Transverse colon (tissue), 4 donors: ENCODE results near the gene YPEL2. TPM values are rescaled to one million over a fixed set of nuclear protein-coding genes. Genes with fewer than 3 reads are reported as not detected.

Source experiments
- DNase-seq: peaks from one replicate; pipeline ENCODE4 v3.0.0-alpha.2; 2019
- H3K27ac ChIP-seq, 4 donors: fragments of 200-600 bp; sonication (generic); 2 replicates each; pipeline ENCODE4 v1.5.1; 2016 to 2018; ENCODE audit warnings: inconsistent platforms in 4 of 4
- H3K27me3 ChIP-seq: fragments of 200-600 bp; sonication (generic); 2 replicates; pipeline ENCODE4 v1.5.1; 2017; ENCODE audit warnings: inconsistent platforms
- H3K36me3 ChIP-seq, 4 donors: fragments of 200-600 bp; sonication (generic); 2 replicates each; pipeline ENCODE4 v1.5.1; 2017 to 2019; ENCODE audit warnings: inconsistent platforms in 4 of 4
- H3K4me1 ChIP-seq, 4 donors: fragments of 200-600 bp; sonication (generic); 2 replicates each; pipeline ENCODE4 v1.5.1; 2017 to 2020; ENCODE audit warnings: inconsistent platforms in 4 of 4
- H3K4me3 ChIP-seq, 4 donors: fragments of 200-600 bp; sonication (generic); 1 replicate in 1 of 4; 2 replicates in 3 of 4; pipeline versions ENCODE4 v1.5.1 to v1.6.1; 2017 to 2019; ENCODE audit warnings: inconsistent platforms in 4 of 4
- H3K9me3 ChIP-seq, 2 donors: fragments of 200-600 bp; sonication (generic); 2 replicates each; pipeline ENCODE4 v1.5.1; 2017 to 2019; ENCODE audit warnings: inconsistent platforms in 2 of 2
- EP300 ChIP-seq: sonication (generic); formaldehyde crosslinking; IDR thresholded peaks from one replicate; pipeline ENCODE4 v1.6.1; 2017; ENCODE audit warnings: antibody characterized with exemption, low read depth
- POLR2A ChIP-seq: fragments of 450-650 bp; IDR thresholded peaks from one replicate; pipeline ENCODE4 v1.6.1; 2016; ENCODE audit warnings: antibody characterized with exemption, mild to moderate bottlenecking, moderate library complexity
- POLR2AphosphoS5 ChIP-seq, 3 donors: sonication (generic); formaldehyde crosslinking; IDR thresholded peaks; one replicate each; pipeline ENCODE4 v1.6.1; 2016; ENCODE audit warnings: antibody characterized with exemption in 3 of 3
- WGBS, 2 donors: methylation state at CpG; one replicate each; pipeline ENCODE4 v1.1.5; 2018; ENCODE audit warnings: low coverage in 1 of 2; 5-methylcytosine and 5-hydroxymethylcytosine counted together
- in situ Hi-C, 4 donors: fragments of 200-750 bp; cut with MboI; loops; one replicate each; pipeline versions ENCODE4 v1.15.0 to v1.15.1; 2017; ENCODE audit warnings: low sequenced_read_pairs in 3 of 4, low pct_ligation_motif_present in 1 of 4, low pct_unique_long_range_greater_than_20kb in 1 of 4
- intact Hi-C: fragments of 100-400 bp; cut with DNase I; formaldehyde crosslinking; loops from one replicate; pipeline ENCODE4 v1.15.1; 2023; ENCODE audit warnings: low total_unique reads
- total RNA-seq, 4 donors: library from RNA; depleted of rRNA; stranded (reverse); fragments of >200 nt; gene quantifications; one replicate each; pipeline ENCODE4 v1.1.0, GENCODE V29; 2016
- TF ChIP-seq, protein P1 (sequence below), 5 experiments: fragments of 200-600 bp in 3 of 5; fragments of 450-650 bp in 2 of 5; sonication (generic) in 3 of 5; IDR thresholded peaks; 1 replicate in 2 of 5; 2 replicates in 3 of 5; pipeline ENCODE4 v1.5.1; 2016 to 2017; ENCODE audit warnings: antibody characterized with exemption in 5 of 5, inconsistent platforms in 3 of 5, mild to moderate bottlenecking in 2 of 5, moderate library complexity in 1 of 5

The YPEL2 gene
- total RNA-seq, 4 donors from 2014 or later: 24.7 to 45.0 (median 32.8) TPM

DNA sequence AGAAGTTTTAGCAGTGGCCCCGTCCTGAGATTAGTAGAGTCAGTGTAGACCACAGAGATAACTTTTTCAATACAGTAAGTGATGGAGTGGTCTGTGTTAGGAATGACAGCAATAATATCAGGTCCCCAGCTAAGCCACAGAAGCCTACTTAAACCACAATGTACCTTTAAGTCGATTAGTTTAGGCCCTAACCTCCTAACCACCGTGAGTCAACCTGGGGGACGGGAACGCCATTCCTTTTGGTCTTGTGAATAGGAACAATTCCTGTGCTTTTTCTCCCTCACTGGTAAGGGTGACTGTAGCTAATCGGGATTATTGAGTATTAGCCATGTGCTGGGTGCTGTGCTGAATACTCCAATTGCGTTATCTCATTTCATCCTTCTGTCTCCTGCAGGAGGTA is 14.0 kb downstream of the YPEL2 start:
- intact Hi-C loops: no loop called here
- no peak for DNase-seq
- peaks cover 9 to 39% (median 17%) of the 10 kb centered on the region in 4 donors for H3K4me1 ChIP-seq
- H3K27me3 ChIP-seq: no peaks in the 10 kb centered on the region
- H3K4me3 ChIP-seq: no peak overlapping the region
- H3K36me3 ChIP-seq: no peaks in the 10 kb centered on the region
- TF ChIP-seq POLR2AphosphoS5 (IDR thresholded peaks at IDR 0.05) (no peak), POLR2A (no peak), EP300 (no peak)
- TF ChIP-seq, protein P1, sequence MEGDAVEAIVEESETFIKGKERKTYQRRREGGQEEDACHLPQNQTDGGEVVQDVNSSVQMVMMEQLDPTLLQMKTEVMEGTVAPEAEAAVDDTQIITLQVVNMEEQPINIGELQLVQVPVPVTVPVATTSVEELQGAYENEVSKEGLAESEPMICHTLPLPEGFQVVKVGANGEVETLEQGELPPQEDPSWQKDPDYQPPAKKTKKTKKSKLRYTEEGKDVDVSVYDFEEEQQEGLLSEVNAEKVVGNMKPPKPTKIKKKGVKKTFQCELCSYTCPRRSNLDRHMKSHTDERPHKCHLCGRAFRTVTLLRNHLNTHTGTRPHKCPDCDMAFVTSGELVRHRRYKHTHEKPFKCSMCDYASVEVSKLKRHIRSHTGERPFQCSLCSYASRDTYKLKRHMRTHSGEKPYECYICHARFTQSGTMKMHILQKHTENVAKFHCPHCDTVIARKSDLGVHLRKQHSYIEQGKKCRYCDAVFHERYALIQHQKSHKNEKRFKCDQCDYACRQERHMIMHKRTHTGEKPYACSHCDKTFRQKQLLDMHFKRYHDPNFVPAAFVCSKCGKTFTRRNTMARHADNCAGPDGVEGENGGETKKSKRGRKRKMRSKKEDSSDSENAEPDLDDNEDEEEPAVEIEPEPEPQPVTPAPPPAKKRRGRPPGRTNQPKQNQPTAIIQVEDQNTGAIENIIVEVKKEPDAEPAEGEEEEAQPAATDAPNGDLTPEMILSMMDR (IDR thresholded peaks at IDR 0.05): no peak
- no peaks in the 10 kb centered on the region for H3K9me3 ChIP-seq
- 88 to 94% methylated on average over 6 to 7 of the region's 7 CpGs for WGBS, 2 donors
- in situ Hi-C loops: no loop called here
- no peak overlapping the region for H3K27ac ChIP-seq

DNA sequence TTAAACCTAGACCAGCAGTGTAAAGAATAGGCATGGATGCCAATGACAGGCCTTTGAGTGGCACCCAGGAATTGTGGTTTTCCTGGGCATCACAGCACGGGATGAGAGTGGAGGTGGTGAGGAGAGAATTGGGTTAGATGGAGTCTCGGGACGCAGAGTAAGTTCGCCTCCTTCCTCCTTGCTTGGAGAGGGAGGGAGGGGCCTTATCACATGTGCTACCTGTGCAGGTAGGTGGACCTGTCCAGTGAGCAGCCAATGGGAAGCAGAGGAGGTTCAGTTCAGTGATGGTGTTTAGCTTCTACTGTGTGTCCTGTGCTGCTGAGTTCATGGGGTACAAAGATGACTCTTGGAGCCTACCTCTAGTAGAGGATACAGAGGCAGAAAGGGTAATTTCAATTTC is 14.9 kb downstream of the YPEL2 start:
- no peak for TF ChIP-seq EP300
- intact Hi-C loops (no loop called here), in situ Hi-C loops (no loop called here)
- no peak for DNase-seq
- no peaks in the 10 kb centered on the region for H3K27me3 ChIP-seq
- no peaks in the 10 kb centered on the region for H3K36me3 ChIP-seq
- H3K4me1 ChIP-seq: peaks cover 10 to 43% (median 20%) of the 10 kb centered on the region in 4 donors
- H3K4me3 ChIP-seq: no peak overlapping the region
- H3K27ac ChIP-seq: no peak overlapping the region
- no peaks in the 10 kb centered on the region for H3K9me3 ChIP-seq
- WGBS, 2 donors: 92 to 93% methylated on average over 4 of the region's 4 CpGs

- H3K4me3 ChIP-seq: no peak overlapping the region
- 94 to 95% methylated on average over 5 to 6 of the region's 6 CpGs for WGBS, 2 donors
- intact Hi-C loops: no loop called here
- H3K27ac ChIP-seq: no peak overlapping the region
- TF ChIP-seq, protein P1 (IDR thresholded peaks at IDR 0.05): no peak
- TF ChIP-seq POLR2A (no peak), EP300 (no peak), POLR2AphosphoS5 (IDR thresholded peaks at IDR 0.05) (no peak)
- DNase-seq: no peak
- no peaks in the 10 kb centered on the region for H3K36me3 ChIP-seq
- H3K9me3 ChIP-seq: no peaks in the 10 kb centered on the region
- H3K27me3 ChIP-seq: no peaks in the 10 kb centered on the region
- in situ Hi-C loops: no loop called here
- peaks cover 7 to 40% (median 16%) of the 10 kb centered on the region in 4 donors for H3K4me1 ChIP-seq
Measured at GRCh38 chr17:59346876-59347407, 15.5 kb downstream of the YPEL2 start.

GRCh38 chr17:59347975-59348391 is 16.5 kb downstream of the YPEL2 start:
- H3K4me3 ChIP-seq: no peak overlapping the region
- no peaks in the 10 kb centered on the region for H3K9me3 ChIP-seq
- no peak for DNase-seq
- 84 to 87% methylated on average over 4 to 7 of the region's 7 CpGs for WGBS, 2 donors
- H3K36me3 ChIP-seq: no peaks in the 10 kb centered on the region
- TF ChIP-seq POLR2AphosphoS5 (IDR thresholded peaks at IDR 0.05) (no peak), EP300 (no peak), POLR2A (no peak)
- TF ChIP-seq, protein P1 (IDR thresholded peaks at IDR 0.05): no peak
- in situ Hi-C loops: no loop called here
- no peaks in the 10 kb centered on the region for H3K27me3 ChIP-seq
- no peak overlapping the region for H3K27ac ChIP-seq
- intact Hi-C loops: no loop called here
- H3K4me1 ChIP-seq: peaks cover 0 to 40% (median 13%) of the 10 kb centered on the region in 4 donors

DNA sequence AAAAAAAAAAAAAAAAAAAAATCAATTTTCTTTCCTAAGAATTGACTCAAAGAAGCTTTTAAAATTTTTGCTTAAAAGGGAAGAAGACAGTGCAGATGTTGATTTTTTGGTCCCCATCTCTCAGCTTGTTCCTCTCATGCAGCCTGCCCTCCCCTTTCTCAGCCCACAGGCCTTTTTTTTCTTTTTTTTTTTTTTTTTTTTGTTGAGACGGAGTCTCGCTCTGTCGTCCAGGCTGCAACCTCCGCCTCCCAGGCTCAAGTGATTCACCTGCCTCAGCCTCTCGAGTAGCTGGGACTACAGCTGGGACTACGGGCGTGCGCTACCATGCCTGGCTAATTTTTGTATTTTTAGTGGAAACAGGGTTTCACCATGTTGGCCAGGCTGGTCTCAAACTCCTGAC is 17.7 kb downstream of the YPEL2 start:
- peak overlapping the region in 2 of 4 donors; percentile 19 to 41 for H3K27ac ChIP-seq
- peaks cover 0 to 46% (median 13%) of the 10 kb centered on the region in 4 donors for H3K4me1 ChIP-seq
- H3K9me3 ChIP-seq: no peaks in the 10 kb centered on the region
- intact Hi-C loops: no loop called here
- WGBS, 2 donors: 90% methylated on average over 8 of the region's 8 CpGs; no CpG with 5 or more reads in 1 of the 2 donors
- TF ChIP-seq, protein P1 (IDR thresholded peaks at IDR 0.05): no peak
- no peak for TF ChIP-seq EP300
- TF ChIP-seq POLR2A: no peak
- TF ChIP-seq POLR2AphosphoS5 (IDR thresholded peaks at IDR 0.05): no peak
- H3K4me3 ChIP-seq: no peak overlapping the region
- in situ Hi-C loops: no loop called here
- peaks cover 0 to 4% (median 0%) of the 10 kb centered on the region in 4 donors for H3K36me3 ChIP-seq
- no peak for DNase-seq
- no peaks in the 10 kb centered on the region for H3K27me3 ChIP-seq
